M059J (cell line): Measurements from ENCODE around the gene PRIMPOL. TPM values are rescaled to one million over a fixed set of nuclear protein-coding genes. Genes with fewer than 3 reads are reported as not detected.
A peak's percentile ranks its signal among the peaks of the same experiment; 100 is the strongest.
"Not testable (repeated sequence)": the region's sequence is repeated elsewhere in the genome, so short reads cannot be mapped to it uniquely, and the experiment has no call there.

Source experiments
- DNase-seq: peaks from one replicate; pipeline ENCODE4 v3.0.0-alpha.2; 2012; ENCODE audit warnings: low read depth
- total RNA-seq: library from RNA; depleted of rRNA; stranded (reverse); fragments of >200 nt; shearing (Covaris generic); gene quantifications from 2 replicates; pipeline ENCODE4 v1.2.3, GENCODE V29; 2014; rRNA removed

Gene PRIMPOL, protein sequence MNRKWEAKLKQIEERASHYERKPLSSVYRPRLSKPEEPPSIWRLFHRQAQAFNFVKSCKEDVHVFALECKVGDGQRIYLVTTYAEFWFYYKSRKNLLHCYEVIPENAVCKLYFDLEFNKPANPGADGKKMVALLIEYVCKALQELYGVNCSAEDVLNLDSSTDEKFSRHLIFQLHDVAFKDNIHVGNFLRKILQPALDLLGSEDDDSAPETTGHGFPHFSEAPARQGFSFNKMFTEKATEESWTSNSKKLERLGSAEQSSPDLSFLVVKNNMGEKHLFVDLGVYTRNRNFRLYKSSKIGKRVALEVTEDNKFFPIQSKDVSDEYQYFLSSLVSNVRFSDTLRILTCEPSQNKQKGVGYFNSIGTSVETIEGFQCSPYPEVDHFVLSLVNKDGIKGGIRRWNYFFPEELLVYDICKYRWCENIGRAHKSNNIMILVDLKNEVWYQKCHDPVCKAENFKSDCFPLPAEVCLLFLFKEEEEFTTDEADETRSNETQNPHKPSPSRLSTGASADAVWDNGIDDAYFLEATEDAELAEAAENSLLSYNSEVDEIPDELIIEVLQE
- total RNA-seq: 16.3 and 20.2 TPM in 2 replicates

- DNase-seq: peak; percentile 88
Observed at GRCh38 chr4:184649026-184649970, at the start of gene PRIMPOL, which contains the start of gene CASP3. Gene PRIMPOL, plus strand, starts transcription at chr4:184649738. Its CDS starts 7,403 bp downstream, at chr4:184657141. Gene CASP3, minus strand, starts transcription at chr4:184649447. Its CDS starts 10,994 bp downstream, at chr4:184638453.

- DNase-seq: not testable (repeated sequence)
Observed at GRCh38 chr4:184600982-184601381, 48.6 kb upstream of the PRIMPOL start.

GRCh38 chr4:184602857-184603256 is 46.7 kb upstream of the PRIMPOL start:
- DNase-seq: not testable (repeated sequence)

GRCh38 chr4:184607429-184607828 is 42.1 kb upstream of the PRIMPOL start:
- not testable (repeated sequence) for DNase-seq

- no peak for DNase-seq
Observed at GRCh38 chr4:184612074-184612473, 37.5 kb upstream of the PRIMPOL start.

GRCh38 chr4:184613405-184613804 is 36.1 kb upstream of the PRIMPOL start:
- DNase-seq: no peak

DNA sequence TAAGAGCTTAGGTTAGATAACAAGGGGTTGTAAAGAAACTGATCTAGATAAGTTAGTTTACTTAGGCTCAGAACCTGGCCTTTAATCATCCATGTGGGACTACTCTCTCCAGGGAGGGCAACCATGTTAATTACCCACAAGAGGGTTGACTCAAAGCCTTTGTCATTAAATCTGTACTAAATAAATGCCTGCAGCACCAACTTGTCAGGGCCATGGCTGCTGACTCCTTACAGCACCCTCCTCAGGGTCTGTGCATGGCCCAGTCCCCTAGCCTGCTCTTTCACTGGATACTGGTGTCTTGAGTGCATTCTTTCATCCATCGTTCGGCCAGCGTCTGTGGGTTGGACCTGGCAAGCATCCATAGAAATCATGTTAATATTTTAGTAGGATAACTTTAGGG is 35.0 kb upstream of the PRIMPOL start:
- DNase-seq: no peak

DNA sequence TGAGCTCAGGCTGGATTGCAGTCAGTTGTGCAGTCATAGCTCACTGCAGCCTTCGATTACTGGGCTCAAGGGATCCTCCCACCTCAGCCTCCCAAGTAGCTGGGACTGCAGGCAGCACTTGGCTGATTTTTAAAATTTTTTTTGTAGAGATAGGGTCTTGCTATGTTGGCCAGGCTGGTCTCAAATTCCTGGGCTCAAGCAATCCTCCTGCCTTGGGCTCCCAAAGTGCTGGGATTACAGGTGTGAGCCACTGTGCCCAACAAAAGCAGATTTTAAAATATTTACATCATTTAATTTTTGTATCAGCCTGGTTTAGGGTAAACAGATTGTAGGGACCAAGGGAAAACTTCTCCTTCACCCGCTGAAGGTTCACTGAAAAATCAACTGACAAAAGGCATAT is 33.4 kb upstream of the PRIMPOL start:
- DNase-seq: not testable (repeated sequence)

DNA sequence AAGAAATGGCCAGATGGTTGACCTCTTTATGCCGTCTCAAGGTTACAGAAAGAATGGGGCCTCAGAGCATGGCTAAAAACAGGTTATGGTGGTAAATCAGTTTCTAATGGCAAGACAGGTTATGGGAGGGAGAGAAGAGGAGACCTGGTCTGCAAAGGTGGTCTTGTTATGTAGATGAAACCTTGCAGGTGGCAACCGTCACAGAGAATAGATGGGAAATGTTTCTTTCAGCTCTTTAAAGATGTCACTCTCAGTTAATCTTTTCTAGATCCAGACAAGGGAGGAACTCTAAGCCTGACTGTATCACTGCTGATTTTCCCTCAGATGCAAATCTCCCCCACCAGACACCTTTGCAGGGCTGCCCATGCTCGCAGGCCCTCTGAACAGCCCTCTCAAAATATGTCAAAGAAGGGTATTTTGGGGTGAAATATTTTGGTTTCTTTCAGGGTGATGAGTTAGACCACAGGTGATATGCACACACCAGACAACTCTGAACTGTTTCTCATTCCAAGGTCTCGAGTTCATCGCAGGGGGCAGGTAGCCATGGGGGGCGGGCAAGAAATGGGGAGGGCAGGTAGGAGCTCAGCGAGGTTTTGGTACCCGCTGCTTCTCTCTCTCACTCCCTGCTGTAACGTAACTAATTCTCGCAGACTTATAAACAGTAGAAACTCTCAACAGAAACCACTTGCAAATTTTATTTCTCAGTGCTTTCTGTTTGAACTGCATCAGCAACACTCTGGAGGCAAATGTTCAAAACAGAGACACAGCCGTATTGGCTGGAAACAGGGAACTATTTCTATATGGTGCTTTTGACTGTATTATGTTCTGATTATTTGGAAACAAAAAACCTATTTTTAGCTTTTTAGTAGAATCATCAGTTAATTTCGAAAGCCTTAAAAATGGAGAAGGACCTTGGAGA is 32.6 kb upstream of the PRIMPOL start:
- no peak for DNase-seq

DNA sequence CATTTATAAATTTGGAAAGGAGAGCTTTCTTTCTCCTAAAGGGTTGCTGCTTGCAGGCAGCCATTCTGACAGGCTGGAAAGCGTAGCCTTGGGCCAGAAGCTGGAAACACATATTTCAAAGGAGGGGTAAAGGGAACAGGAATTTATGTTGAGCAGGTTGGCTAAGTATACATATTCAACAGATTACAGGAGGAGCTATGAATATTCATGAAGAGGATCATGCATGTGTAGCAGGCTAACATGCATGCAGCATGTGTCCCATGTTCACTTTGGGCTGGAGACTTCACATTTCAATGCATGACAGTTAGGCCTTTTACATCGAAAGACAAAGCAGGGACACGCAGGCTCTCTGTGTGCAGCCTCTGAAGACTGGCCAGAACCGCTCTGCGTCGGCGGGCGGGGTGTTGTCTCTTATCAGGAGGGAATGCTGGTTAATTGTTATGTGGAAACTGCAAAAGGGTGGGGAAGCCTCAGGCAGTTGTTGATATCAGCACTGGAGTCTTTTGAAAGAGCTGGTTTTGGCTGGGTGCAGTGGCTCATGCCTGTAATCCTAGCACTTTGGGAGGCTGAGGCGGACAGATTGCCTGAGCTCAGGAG is 31.8 kb upstream of the PRIMPOL start:
- no peak for DNase-seq

DNA sequence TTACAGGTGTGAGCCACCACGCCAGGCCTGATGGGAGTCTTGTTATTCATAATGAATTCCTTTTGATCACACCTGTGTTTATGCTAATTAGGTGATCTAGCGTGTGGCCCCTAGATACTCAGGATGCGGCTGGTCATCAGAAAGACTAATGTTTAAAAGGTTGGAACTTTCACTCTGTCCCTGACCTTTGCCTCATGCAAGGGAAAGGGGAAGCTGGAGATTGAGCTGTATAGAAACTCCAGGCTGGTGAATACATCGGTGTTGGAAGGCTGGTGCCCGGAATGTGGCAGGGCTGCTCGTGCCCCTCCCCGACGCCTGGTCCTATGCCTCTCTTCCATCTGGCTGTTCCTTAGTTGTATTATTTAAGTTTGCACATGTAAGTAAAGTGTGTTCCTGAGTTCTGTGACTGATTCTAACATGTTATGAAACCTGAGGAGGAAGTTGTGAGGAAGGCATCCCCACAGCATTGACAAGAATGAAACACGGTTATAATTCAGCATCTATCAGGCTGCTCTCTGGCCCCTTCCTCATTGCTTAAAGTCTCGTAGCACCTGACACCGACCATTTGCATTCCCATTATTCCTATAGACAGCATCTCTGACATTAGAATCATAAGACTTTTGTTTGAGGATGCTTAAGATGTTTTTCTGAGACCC is 29.2 kb upstream of the PRIMPOL start:
- no peak for DNase-seq

- DNase-seq: no peak
Observed at GRCh38 chr4:184621518-184621917, 28.0 kb upstream of the PRIMPOL start.

GRCh38 chr4:184624504-184624903 is 25.0 kb upstream of the PRIMPOL start:
- not testable (repeated sequence) for DNase-seq

GRCh38 chr4:184624972-184625554 is 24.5 kb upstream of the PRIMPOL start:
- no peak for DNase-seq

GRCh38 chr4:184625783-184626596 is 23.5 kb upstream of the PRIMPOL start:
- not testable (repeated sequence) for DNase-seq

DNA sequence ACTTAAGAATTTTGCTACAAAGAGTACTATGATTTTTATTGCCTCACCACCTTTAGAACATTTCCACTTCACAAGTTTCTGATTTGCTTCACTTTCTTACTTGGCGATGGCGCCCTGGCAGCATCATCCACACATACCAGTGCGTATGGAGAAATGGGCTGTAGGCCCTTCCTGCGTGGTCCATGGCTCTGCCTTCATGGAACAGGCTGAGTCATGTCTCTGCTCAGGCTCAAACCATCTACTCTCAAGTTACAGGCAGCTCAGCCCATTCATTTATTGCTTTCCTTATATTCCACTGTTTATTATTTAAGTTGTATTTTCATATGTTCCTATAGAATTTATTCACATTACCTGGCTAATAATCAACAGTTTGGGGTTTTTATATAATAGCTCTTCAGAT is 21.4 kb upstream of the PRIMPOL start:
- no peak for DNase-seq

DNA sequence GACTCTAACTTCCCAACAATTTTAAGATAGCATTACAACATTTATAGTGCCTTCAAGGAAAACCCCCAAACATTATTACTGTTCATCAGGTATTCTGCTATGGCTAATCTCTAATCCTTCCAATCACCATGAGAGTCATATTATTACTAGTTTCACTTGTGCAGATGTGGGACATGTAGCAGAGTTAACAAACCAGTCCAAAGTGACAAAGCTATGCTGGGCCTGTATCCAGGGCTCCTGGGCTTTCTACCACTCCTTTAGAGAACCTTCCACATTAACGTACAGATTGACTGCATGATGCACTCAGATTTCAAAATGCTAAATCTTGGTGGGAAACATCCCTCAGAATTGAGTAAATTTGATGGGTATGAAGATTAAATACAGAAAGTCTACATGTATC is 16.7 kb upstream of the PRIMPOL start:
- DNase-seq: no peak

GRCh38 chr4:184635381-184635780 is 14.2 kb upstream of the PRIMPOL start:
- DNase-seq: no peak

- DNase-seq: no peak
Observed at GRCh38 chr4:184636144-184636543, 13.4 kb upstream of the PRIMPOL start.
